ENCODE results near the gene SYTL4. TPM values are rescaled to one million over a fixed set of nuclear protein-coding genes. Genes with fewer than 3 reads are reported as not detected.

SYTL4 gene
- total and polyA plus RNA-seq, 2 experiments from 2014 or later = 0.28 TPM; not detected in 1

GRCh38 chrX:100747703-100748102 is 15.8 kb upstream of the SYTL4 start (continued):
- TF ChIP-seq, protein P1, sequence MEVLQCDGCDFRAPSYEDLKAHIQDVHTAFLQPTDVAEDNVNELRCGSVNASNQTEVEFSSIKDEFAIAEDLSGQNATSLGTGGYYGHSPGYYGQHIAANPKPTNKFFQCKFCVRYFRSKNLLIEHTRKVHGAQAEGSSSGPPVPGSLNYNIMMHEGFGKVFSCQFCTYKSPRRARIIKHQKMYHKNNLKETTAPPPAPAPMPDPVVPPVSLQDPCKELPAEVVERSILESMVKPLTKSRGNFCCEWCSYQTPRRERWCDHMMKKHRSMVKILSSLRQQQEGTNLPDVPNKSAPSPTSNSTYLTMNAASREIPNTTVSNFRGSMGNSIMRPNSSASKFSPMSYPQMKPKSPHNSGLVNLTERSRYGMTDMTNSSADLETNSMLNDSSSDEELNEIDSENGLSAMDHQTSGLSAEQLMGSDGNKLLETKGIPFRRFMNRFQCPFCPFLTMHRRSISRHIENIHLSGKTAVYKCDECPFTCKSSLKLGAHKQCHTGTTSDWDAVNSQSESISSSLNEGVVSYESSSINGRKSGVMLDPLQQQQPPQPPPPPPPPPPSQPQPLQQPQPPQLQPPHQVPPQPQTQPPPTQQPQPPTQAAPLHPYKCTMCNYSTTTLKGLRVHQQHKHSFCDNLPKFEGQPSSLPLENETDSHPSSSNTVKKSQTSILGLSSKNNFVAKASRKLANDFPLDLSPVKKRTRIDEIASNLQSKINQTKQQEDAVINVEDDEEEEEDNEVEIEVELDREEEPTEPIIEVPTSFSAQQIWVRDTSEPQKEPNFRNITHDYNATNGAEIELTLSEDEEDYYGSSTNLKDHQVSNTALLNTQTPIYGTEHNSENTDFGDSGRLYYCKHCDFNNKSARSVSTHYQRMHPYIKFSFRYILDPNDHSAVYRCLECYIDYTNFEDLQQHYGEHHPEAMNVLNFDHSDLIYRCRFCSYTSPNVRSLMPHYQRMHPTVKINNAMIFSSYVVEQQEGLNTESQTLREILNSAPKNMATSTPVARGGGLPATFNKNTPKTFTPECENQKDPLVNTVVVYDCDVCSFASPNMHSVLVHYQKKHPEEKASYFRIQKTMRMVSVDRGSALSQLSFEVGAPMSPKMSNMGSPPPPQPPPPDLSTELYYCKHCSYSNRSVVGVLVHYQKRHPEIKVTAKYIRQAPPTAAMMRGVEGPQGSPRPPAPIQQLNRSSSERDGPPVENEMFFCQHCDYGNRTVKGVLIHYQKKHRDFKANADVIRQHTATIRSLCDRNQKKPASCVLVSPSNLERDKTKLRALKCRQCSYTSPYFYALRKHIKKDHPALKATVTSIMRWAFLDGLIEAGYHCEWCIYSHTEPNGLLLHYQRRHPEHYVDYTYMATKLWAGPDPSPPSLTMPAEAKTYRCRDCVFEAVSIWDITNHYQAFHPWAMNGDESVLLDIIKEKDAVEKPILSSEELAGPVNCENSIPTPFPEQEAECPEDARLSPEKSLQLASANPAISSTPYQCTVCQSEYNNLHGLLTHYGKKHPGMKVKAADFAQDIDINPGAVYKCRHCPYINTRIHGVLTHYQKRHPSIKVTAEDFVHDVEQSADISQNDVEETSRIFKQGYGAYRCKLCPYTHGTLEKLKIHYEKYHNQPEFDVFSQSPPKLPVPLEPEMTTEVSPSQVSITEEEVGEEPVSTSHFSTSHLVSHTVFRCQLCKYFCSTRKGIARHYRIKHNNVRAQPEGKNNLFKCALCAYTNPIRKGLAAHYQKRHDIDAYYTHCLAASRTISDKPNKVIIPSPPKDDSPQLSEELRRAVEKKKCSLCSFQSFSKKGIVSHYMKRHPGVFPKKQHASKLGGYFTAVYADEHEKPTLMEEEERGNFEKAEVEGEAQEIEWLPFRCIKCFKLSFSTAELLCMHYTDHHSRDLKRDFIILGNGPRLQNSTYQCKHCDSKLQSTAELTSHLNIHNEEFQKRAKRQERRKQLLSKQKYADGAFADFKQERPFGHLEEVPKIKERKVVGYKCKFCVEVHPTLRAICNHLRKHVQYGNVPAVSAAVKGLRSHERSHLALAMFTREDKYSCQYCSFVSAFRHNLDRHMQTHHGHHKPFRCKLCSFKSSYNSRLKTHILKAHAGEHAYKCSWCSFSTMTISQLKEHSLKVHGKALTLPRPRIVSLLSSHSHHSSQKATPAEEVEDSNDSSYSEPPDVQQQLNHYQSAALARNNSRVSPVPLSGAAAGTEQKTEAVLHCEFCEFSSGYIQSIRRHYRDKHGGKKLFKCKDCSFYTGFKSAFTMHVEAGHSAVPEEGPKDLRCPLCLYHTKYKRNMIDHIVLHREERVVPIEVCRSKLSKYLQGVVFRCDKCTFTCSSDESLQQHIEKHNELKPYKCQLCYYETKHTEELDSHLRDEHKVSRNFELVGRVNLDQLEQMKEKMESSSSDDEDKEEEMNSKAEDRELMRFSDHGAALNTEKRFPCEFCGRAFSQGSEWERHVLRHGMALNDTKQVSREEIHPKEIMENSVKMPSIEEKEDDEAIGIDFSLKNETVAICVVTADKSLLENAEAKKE (CRISPR knock-in tag; IDR thresholded peaks at IDR 0.05) = no peak

- Mint-ChIP-seq H3K36me3 (ENCODE audit: low read depth) (no peaks in the 10 kb centered on the region), H3K4me3 (no peak overlapping the region), H3K4me1 (peaks cover 4% of the 10 kb centered on the region; the same call in 2 of the 3 replicates), H3K27me3 (ENCODE audit: insufficient read depth, low read depth, poor library complexity) (peaks cover 2% of the 10 kb centered on the region), H3K27ac (no peak overlapping the region), H3K9me3 (no peaks in the 10 kb centered on the region)
- Histone ChIP-seq H3K9me2 (ENCODE audit: insufficient read depth) (no peaks in the 10 kb centered on the region), H3F3A (replicated peaks; ENCODE audit: low read depth) (no peaks in the 10 kb centered on the region), H3K4me1 (ENCODE audit: insufficient read depth) (0 out of 2 replicates have a peak, but pooled peaks cover 4% of the 10 kb centered on the region), H3K27ac (ENCODE audit: low read depth) (no peak overlapping the region), H3K4me3 (no peak overlapping the region), H2AFZ (no peak overlapping the region), H3K4me2 (no peak overlapping the region), H3K36me3 (ENCODE audit: insufficient read depth) (no peaks in the 10 kb centered on the region), H3K79me2 (replicated peaks; ENCODE audit: insufficient read depth) (no peaks in the 10 kb centered on the region), H3K27me3 (ENCODE audit: insufficient read depth) (no peaks in the 10 kb centered on the region), H4K20me1 (replicated peaks; ENCODE audit: insufficient read depth) (no peaks in the 10 kb centered on the region)
- DNase-seq (ENCODE audit: low spot score) (no peak), ATAC-seq (no peak)
- TF ChIP-seq, protein P1 (CRISPR knock-in tag; IDR thresholded peaks at IDR 0.05) = no peak
- TF ChIP-seq NANOG (IDR thresholded peaks at IDR 0.05; ENCODE audit: borderline replicate concordance) (no peak), CREB1 (CRISPR knock-in tag; IDR thresholded peaks at IDR 0.05; ENCODE audit: low read depth) (no peak), STAT1 (IDR thresholded peaks at IDR 0.05; ENCODE audit: unreplicated experiment) (no peak), POLR2AphosphoS5 (IDR thresholded peaks at IDR 0.05; ENCODE audit: low read depth) (no peak)
- TF ChIP-seq, protein P2, sequence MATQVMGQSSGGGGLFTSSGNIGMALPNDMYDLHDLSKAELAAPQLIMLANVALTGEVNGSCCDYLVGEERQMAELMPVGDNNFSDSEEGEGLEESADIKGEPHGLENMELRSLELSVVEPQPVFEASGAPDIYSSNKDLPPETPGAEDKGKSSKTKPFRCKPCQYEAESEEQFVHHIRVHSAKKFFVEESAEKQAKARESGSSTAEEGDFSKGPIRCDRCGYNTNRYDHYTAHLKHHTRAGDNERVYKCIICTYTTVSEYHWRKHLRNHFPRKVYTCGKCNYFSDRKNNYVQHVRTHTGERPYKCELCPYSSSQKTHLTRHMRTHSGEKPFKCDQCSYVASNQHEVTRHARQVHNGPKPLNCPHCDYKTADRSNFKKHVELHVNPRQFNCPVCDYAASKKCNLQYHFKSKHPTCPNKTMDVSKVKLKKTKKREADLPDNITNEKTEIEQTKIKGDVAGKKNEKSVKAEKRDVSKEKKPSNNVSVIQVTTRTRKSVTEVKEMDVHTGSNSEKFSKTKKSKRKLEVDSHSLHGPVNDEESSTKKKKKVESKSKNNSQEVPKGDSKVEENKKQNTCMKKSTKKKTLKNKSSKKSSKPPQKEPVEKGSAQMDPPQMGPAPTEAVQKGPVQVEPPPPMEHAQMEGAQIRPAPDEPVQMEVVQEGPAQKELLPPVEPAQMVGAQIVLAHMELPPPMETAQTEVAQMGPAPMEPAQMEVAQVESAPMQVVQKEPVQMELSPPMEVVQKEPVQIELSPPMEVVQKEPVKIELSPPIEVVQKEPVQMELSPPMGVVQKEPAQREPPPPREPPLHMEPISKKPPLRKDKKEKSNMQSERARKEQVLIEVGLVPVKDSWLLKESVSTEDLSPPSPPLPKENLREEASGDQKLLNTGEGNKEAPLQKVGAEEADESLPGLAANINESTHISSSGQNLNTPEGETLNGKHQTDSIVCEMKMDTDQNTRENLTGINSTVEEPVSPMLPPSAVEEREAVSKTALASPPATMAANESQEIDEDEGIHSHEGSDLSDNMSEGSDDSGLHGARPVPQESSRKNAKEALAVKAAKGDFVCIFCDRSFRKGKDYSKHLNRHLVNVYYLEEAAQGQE (IDR thresholded peaks at IDR 0.05; ENCODE audit: unreplicated experiment) = no peak
Observed at GRCh38 chrX:100747090-100747489, 15.2 kb upstream of the SYTL4 start.
